Measurements from ENCODE around the gene CYP2U1.

- TF ChIP-seq POLR2AphosphoS5 (IDR thresholded peaks at IDR 0.05) (no peak), CTCF (IDR thresholded peaks at IDR 0.05) (no peak), POLR2A (IDR thresholded peaks at IDR 0.05) (no peak), EP300 (IDR thresholded peaks at IDR 0.05) (no peak)
Measured at GRCh38 chr4:107885865-107886264, 45.5 kb upstream of the CYP2U1 start.
